GM23248 (cell line): Measurements from ENCODE around the gene ACP1. TPM values are rescaled to one million over a fixed set of nuclear protein-coding genes. Genes with fewer than 3 reads are reported as not detected.

Source experiments
- DNase-seq: peaks from one replicate; pipeline ENCODE4 v3.0.0-alpha.2; 2015
- H2AFZ ChIP-seq: fragments of 200-600 bp; sonication (generic); 2 replicates; pipeline ENCODE4 v1.6.1; 2016; ENCODE audit warnings: antibody characterized with exemption
- H3F3A ChIP-seq: fragments of 200-600 bp; sonication (generic); 2 replicates; pipeline ENCODE4 v1.6.1; 2016; ENCODE audit warnings: mild to moderate bottlenecking, antibody characterized with exemption, mixed run types; ENCODE audit not compliant: insufficient read depth
- H3K27ac ChIP-seq: fragments of 200-600 bp; sonication (generic); 2 replicates; pipeline ENCODE4 v1.5.1; 2016; ENCODE audit warnings: mild to moderate bottlenecking
- H3K27me3 ChIP-seq: fragments of 200-600 bp; sonication (generic); replicated peaks from 2 replicates; pipeline ENCODE4 v1.6.1; 2016; ENCODE audit warnings: mild to moderate bottlenecking; ENCODE audit not compliant: insufficient read depth
- H3K36me3 ChIP-seq: fragments of 200-600 bp; sonication (generic); 2 replicates; pipeline ENCODE4 v1.6.1; 2016; ENCODE audit warnings: low read depth, mild to moderate bottlenecking
- H3K4me1 ChIP-seq: fragments of 200-600 bp; sonication (generic); 2 replicates; pipeline ENCODE4 v1.6.1; 2016; ENCODE audit warnings: mild to moderate bottlenecking; ENCODE audit not compliant: insufficient read depth
- H3K4me2 ChIP-seq: fragments of 200-600 bp; sonication (generic); one replicate; pipeline ENCODE4 v1.6.1; 2016; ENCODE audit warnings: mild to moderate bottlenecking; ENCODE audit not compliant: unreplicated experiment
- H3K4me3 ChIP-seq: fragments of 200-600 bp; sonication (generic); 2 replicates; pipeline ENCODE4 v1.5.1; 2016; ENCODE audit warnings: mild to moderate bottlenecking
- H3K79me2 ChIP-seq: fragments of 200-600 bp; sonication (generic); 2 replicates; pipeline ENCODE4 v1.6.1; 2016; ENCODE audit warnings: mild to moderate bottlenecking; ENCODE audit not compliant: insufficient read depth
- H3K9ac ChIP-seq: fragments of 200-600 bp; sonication (generic); 2 replicates; pipeline ENCODE4 v1.6.1; 2016; ENCODE audit warnings: mild to moderate bottlenecking
- H3K9me2 ChIP-seq: fragments of 200-600 bp; sonication (generic); 2 replicates; pipeline ENCODE4 v1.6.1; 2016; ENCODE audit warnings: mixed run types, mild to moderate bottlenecking, moderate library complexity; ENCODE audit not compliant: insufficient read depth
- H3K9me3 ChIP-seq: fragments of 200-600 bp; sonication (generic); one replicate; pipeline ENCODE4 v1.6.1; 2017; ENCODE audit warnings: low read depth
- H4K20me1 ChIP-seq: fragments of 200-600 bp; sonication (generic); 2 replicates; pipeline ENCODE4 v1.6.0; 2016; ENCODE audit not compliant: insufficient read depth
- EZH2 ChIP-seq: fragments of 200-600 bp; sonication (generic); IDR thresholded peaks from 2 replicates; pipeline ENCODE4 v1.6.1; 2018; ENCODE audit warnings: antibody characterized with exemption, mild to moderate bottlenecking; ENCODE audit not compliant: insufficient read depth, poor library complexity, severe bottlenecking
- EZH2phosphoT487 ChIP-seq: fragments of 200-600 bp; sonication (generic); IDR thresholded peaks from 2 replicates; pipeline ENCODE4 v1.6.1; 2018; ENCODE audit warnings: antibody characterized with exemption, moderate library complexity, mild to moderate bottlenecking, low read depth; ENCODE audit not compliant: insufficient read depth
- WGBS, 2 experiments: methylation state at CpG; one replicate each; pipeline ENCODE4 v1.1.6; 2015 to 2017; ENCODE audit warnings: low lambda C conversion rate in 2 of 2, low coverage in 1 of 2; ENCODE audit errors: missing lambda C conversion rate in 2 of 2; 5-methylcytosine and 5-hydroxymethylcytosine counted together
- in situ Hi-C: fragments of 300-500 bp; cut with MboI; formaldehyde crosslinking; loops from 2 replicates; pipeline ENCODE4 v1.15.0; 2020
- polyA plus RNA-seq: library from polyadenylated mRNA; unstranded; fragments of >200 nt; fragmentation: Nextera tagmentation; extraction: Ambion mirVana; gene quantifications from 2 replicates; pipeline ENCODE4 v1.2.1, GENCODE V29; 2016
- total RNA-seq: library from RNA; depleted of rRNA; stranded (reverse); fragments of >200 nt; shearing (Covaris generic); gene quantifications from 2 replicates; pipeline ENCODE4 v1.2.3, GENCODE V29; 2014

Gene ACP1
- total and polyA plus RNA-seq, 2 experiments from 2014 or later: 116 to 156 TPM

- no peak overlapping the region for H3K4me3 ChIP-seq
- H3K79me2 ChIP-seq: no peaks in the 10 kb centered on the region
- no peak overlapping the region for H3K27ac ChIP-seq
- in situ Hi-C loops: no loop called here
- no peak overlapping the region for H2AFZ ChIP-seq
- TF ChIP-seq EZH2phosphoT487 (no peak), EZH2 (no peak)
- H3K4me1 ChIP-seq: no peaks in the 10 kb centered on the region
- H3K9me2 ChIP-seq: no peaks in the 10 kb centered on the region
- H3K36me3 ChIP-seq: no peaks in the 10 kb centered on the region; the same call in 1 of the 2 replicates
- H4K20me1 ChIP-seq: no peaks in the 10 kb centered on the region
- H3K4me2 ChIP-seq: no peak overlapping the region
- H3K9me3 ChIP-seq: no peaks in the 10 kb centered on the region
- no peaks in the 10 kb centered on the region for H3F3A ChIP-seq
- no peak overlapping the region for H3K9ac ChIP-seq
- no peaks in the 10 kb centered on the region for H3K27me3 ChIP-seq
- 88 to 96% methylated on average over 4 of the region's 4 CpGs for WGBS, 2 experiments
- DNase-seq: no peak
Observed at GRCh38 chr2:234421-234820, 30.3 kb upstream of the ACP1 start.

DNA sequence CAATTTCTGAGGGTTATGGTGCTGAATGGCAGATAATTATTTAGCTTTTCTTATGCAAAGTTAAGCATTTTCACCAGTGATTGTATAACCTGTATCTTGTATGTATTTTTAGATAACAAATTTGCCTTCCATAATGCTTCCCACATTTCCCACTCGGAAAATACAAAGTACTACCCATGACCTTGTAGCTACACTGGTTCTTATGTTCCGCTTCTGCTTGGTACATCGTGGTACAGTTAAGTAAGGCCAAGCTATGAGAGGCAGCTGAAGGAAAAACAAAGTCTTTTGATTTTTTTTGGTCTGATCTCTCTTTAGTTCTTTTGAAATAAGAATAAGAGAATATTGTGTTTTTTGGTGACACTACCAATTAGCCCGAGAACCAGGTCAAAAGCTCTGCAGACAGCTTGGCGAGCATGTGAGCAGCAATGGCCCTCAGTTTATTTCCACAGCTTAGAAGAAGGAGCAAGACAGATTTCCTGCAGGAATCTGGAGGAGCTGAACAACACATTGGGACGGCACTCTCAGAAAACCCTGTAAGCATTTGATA is 27.7 kb upstream of the ACP1 start:
- no peaks in the 10 kb centered on the region for H3K9me3 ChIP-seq
- no peaks in the 10 kb centered on the region for H3K79me2 ChIP-seq
- H3K9ac ChIP-seq: no peak overlapping the region
- 92 to 94% methylated on average over 6 of the region's 6 CpGs for WGBS, 2 experiments
- no peak overlapping the region for H2AFZ ChIP-seq
- no peaks in the 10 kb centered on the region; the same call in 1 of the 2 replicates for H3K36me3 ChIP-seq
- H3F3A ChIP-seq: no peaks in the 10 kb centered on the region
- H3K9me2 ChIP-seq: no peaks in the 10 kb centered on the region
- no peak overlapping the region for H3K4me2 ChIP-seq
- no peak overlapping the region for H3K4me3 ChIP-seq
- no peak for TF ChIP-seq EZH2phosphoT487
- no peak for TF ChIP-seq EZH2
- no peak overlapping the region for H3K27ac ChIP-seq
- no peak for DNase-seq
- no peaks in the 10 kb centered on the region for H3K27me3 ChIP-seq
- no peaks in the 10 kb centered on the region for H3K4me1 ChIP-seq
- in situ Hi-C loops: no loop called here
- H4K20me1 ChIP-seq: no peaks in the 10 kb centered on the region

- no peak overlapping the region for H3K27ac ChIP-seq
- H3K9me3 ChIP-seq: no peaks in the 10 kb centered on the region
- H3K79me2 ChIP-seq: no peaks in the 10 kb centered on the region
- 71 to 78% methylated on average over 6 of the region's 6 CpGs for WGBS, 2 experiments
- no peak overlapping the region for H2AFZ ChIP-seq
- H3K36me3 ChIP-seq: 0 out of 2 replicates have a peak, but pooled peaks cover 7% of the 10 kb centered on the region
- DNase-seq: no peak
- H3K9ac ChIP-seq: no peak overlapping the region
- H3K4me1 ChIP-seq: no peaks in the 10 kb centered on the region
- no peak overlapping the region for H3K4me3 ChIP-seq
- H3K4me2 ChIP-seq: no peak overlapping the region
- H3K9me2 ChIP-seq: no peaks in the 10 kb centered on the region
- TF ChIP-seq EZH2phosphoT487: no peak
- TF ChIP-seq EZH2: no peak
- H3F3A ChIP-seq: no peaks in the 10 kb centered on the region
- no peaks in the 10 kb centered on the region for H4K20me1 ChIP-seq
- no peaks in the 10 kb centered on the region for H3K27me3 ChIP-seq
- in situ Hi-C loops: no loop called here
Observed at GRCh38 chr2:237878-238277, 26.9 kb upstream of the ACP1 start.

- Histone ChIP-seq H4K20me1 (no peaks in the 10 kb centered on the region), H3K79me2 (no peaks in the 10 kb centered on the region), H3K4me2 (no peak overlapping the region), H3K27me3 (no peaks in the 10 kb centered on the region), H2AFZ (no peak overlapping the region), H3K9me3 (no peaks in the 10 kb centered on the region), H3F3A (no peaks in the 10 kb centered on the region), H3K9me2 (no peaks in the 10 kb centered on the region), H3K9ac (no peak overlapping the region), H3K36me3 (peaks cover 11% of the 10 kb centered on the region; the same call in 1 of the 2 replicates), H3K27ac (no peak overlapping the region), H3K4me1 (no peaks in the 10 kb centered on the region), H3K4me3 (no peak overlapping the region)
- in situ Hi-C loops: no loop called here
- DNase-seq: no peak
- TF ChIP-seq EZH2phosphoT487 (no peak), EZH2 (no peak)
- WGBS, 2 experiments: 27 to 36% methylated on average over 3 of the region's 3 CpGs
Observed at GRCh38 chr2:238431-238830, 26.3 kb upstream of the ACP1 start.

DNA sequence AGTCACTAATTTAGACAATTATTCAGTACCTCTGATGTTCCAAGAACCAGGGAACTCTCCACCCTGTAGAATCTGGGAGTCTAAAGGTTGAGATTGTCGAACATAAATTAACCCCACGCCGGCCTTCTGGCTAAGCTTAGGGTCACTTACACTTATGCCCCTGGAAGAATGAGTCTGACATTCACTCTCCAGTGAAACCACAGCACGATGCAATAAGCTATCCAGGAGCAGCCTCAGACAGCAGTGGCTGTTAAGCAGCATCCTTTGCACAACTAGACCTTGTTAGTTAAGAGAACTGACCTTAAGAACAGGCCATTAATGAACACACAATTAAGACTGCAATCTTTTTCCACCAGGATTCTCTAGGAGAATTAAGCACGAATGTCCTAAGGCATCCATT is 25.9 kb upstream of the ACP1 start:
- Histone ChIP-seq H4K20me1 (no peaks in the 10 kb centered on the region), H3K4me2 (no peak overlapping the region), H3K9me2 (no peaks in the 10 kb centered on the region), H3K9me3 (no peaks in the 10 kb centered on the region), H3K79me2 (no peaks in the 10 kb centered on the region), H3K27ac (no peak overlapping the region), H3K4me3 (no peak overlapping the region), H3K9ac (no peak overlapping the region), H3K4me1 (no peaks in the 10 kb centered on the region), H2AFZ (no peak overlapping the region), H3K27me3 (no peaks in the 10 kb centered on the region), H3K36me3 (peaks cover 14% of the 10 kb centered on the region; the same call in 1 of the 2 replicates), H3F3A (no peaks in the 10 kb centered on the region)
- WGBS, 2 experiments: 80 to 81% methylated on average over 5 of the region's 5 CpGs
- DNase-seq: no peak
- in situ Hi-C loops: no loop called here
- TF ChIP-seq EZH2 (no peak), EZH2phosphoT487 (no peak)
